Activated T-cell treated with anti-CD3 and anti-CD28 coated beads, Interleukin-2, amount 50 U/mL, for 48 hours (primary cell): Measurements from ENCODE around the gene TNFRSF6B.
"Not testable (repeated sequence)": the region's sequence is repeated elsewhere in the genome, so short reads cannot be mapped to it uniquely, and the experiment has no call there.

Experiments
- DNase-seq, 2 experiments: peaks; one replicate each; pipeline ENCODE4 v3.0.0-alpha.2; 2020

Gene TNFRSF6B

DNA sequence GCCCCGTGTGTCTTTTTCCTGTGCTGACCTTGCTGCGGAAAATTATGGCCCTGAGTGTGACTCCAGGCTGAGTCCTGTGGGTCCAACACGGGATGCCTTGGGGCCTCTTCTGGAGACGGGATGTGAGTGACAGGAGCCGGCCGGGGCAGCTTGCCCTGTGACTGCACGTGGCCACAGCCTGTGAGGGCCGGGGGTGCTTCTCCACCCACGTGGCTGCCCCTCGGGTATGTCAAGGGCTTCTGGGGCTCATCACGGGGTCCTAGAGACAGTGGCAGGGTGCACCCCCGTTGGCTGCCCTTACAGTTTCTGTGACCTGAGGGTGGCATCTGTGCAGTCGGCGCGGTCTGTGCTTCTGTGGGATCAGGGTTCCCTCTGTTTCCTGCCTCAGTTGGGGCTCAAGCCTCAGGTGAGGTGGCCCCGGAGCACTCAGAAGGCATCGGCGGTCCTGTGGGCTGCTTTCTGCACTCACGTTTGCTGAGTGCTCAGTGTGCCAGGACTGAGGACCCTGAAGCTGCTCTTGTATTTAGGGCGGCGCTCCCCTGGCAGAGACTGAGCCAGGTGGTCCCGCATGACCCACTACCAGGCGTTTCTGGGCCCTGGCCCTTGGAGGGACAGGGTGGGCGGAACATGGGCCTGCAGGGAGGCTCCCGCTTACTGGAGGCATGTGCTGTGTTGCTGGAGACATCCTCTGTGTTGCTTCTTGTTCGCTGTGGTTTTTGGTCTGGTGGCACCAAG, 33.0 kb upstream of the TNFRSF6B start:
- no peak for DNase-seq

DNA sequence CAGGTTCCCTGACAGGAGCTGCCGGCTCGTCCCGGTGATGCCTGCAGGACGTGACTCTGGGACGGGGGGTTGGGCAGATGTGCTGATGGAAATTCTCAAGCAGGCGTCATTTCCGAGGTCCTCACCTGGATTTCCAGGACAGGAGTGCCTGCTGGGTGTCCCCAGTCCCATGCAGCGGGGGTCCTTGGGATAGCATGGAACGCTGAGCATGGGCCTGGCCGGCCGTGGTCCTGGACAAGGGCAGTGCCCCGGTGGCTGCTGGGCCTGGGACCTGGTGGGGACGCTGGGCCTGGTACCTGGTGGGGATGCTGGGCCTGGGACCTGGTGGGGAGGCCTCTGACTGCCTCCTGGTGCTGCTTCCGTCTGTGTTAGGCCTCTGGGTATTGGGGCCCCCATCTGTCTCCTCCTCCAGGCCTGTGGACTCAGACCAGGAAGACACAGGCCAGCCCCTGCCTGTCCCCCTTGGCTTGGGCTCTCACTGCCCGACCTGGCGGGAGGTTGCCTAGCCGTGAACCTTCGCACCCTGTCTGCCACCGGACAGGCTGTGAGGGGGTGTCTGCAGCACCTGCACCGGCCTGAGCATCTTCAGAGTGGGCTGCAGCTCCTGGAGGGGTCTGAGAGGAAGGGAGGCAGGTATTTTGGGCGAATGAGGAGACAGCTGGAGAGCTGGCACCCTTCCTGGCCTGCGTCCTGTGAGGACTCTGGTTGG, 32.2 kb upstream of the TNFRSF6B start:
- no peak for DNase-seq

DNA sequence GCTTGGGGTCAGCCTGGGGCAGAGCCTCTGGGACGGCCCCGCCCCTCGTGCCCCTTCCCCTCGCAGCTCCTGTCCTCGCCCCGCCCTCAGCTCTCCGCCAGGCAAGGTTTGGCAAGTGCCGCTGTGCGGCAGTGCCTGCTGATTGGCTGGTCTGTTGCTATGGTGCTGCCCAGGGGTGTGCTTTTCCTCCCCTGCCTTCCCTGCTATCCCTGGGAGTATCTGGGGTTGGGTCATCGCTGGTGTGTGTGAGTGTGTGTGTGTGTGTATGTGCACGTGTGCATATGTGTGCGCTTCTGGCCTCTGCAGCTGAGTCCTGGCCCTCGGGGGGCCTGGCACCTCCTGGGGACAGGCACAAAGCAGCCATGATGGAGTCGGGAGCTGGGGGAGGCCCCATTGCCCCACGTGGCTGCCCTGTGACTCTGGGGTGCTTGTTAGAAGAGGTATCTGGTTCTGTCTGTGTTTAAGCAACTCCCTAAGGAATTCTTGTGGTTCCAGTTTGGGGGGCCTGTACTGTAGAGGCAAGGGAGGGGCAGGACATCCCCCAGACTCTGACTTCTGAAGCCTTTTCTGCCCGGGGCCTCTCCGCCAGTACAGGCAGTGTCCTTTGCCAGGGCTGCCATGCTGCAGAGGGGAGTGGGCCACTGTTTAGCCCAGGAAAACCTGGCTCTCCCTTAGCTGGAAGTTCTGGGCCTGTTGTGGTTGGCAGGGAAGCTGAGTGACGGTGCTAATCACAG, 31.4 kb upstream of the TNFRSF6B start:
- no peak for DNase-seq

DNA sequence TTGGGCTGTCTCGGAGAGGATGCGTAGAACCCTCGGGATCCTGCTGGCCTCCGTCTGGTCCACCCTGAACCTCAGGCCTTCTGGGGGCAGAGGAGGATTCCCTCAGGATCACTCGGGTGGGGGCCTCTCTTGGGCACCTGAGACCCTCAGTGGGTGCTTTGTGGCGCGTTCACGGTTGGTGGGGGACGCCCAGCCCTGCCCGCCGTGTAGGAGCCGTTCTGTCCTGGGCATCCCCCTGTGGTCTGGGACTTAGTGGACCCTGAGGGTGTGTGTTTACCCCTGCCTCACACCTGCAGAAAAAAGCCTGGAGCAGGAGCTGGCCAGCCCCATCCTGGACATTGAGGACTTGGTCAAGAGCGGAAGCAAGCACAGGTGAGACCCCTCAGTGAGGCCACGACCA, 30.7 kb upstream of the TNFRSF6B start:
- no peak for DNase-seq

DNA sequence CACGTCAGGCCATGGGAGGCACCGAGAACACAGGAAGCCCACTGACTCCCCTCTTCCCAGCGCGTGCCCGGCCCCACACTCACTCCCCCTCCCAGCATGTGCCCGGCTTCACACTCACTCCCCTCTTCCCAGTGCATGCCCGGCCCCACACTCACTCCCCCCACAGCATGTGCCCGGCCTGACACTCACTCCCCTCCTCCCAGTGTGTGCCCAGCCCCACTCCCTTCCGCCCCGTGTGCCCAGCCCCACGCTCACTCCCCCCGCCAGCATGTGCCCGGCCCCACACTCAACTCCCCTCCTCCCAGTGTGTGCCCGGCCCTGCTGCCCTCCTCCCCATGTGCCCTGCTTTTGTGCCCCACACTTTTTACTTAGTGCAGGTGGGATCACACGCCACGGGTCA, 28.6 kb upstream of the TNFRSF6B start:
- DNase-seq: no peak

DNA sequence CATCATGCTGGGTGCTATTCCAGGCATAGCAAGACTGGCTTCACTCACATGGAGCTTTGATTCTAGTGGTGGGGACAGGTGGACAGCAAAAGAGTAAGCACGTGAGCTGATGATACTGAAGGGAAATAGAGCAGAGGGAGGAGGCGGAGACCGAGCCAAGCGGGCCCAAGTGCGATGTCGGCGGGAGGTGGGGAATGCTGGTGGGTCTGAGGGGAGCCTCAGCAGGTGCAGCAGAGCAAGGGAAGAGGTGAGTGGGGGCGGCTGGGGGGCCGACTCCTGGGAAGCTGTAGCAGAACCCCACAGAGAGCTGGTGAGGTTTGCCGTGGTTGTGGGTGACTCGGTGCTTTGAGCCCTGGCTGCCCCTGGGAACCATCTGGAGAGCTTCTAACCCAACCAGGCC, 28.1 kb upstream of the TNFRSF6B start:
- no peak for DNase-seq

DNA sequence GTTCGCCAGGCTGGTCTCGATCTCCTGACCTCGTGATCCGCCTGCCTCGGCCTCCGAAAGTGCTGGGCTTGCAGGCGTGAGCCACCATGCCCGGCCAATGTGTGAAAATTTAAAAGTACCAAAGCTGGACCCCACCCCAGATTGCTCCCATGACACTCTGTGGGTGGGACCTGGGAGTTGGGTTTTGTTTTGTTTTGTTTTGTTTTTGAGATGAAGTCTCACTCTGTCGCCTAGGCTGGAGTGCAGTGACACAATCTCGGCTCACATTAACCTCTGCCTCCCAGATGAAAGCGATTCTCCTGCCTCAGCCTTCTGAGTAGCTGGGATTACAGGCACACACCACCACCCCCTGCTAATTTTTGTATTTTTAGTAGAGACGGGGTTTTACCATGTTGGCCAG, 24.8 kb upstream of the TNFRSF6B start:
- not testable (repeated sequence) for DNase-seq

DNA sequence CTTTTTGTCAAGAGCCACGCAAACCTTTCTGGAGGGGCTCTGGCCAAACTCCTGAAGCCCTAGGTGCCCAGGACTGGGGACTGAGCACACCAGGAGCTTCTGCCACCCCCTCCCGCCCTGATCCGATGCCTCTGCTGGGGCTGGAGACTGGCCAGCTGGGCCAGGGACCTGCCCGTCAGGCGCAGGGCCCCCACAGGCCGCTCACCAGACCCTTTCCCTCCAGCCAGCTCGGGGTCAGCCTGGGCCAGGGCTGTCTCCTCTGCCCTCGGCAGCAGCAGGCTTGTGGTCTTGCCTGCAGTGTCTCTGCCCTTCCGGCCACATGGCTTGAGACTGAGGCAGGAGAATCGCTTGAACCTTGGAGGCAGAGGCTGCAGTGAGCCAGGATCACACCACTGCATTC, 23.8 kb upstream of the TNFRSF6B start:
- no peak for DNase-seq

DNA sequence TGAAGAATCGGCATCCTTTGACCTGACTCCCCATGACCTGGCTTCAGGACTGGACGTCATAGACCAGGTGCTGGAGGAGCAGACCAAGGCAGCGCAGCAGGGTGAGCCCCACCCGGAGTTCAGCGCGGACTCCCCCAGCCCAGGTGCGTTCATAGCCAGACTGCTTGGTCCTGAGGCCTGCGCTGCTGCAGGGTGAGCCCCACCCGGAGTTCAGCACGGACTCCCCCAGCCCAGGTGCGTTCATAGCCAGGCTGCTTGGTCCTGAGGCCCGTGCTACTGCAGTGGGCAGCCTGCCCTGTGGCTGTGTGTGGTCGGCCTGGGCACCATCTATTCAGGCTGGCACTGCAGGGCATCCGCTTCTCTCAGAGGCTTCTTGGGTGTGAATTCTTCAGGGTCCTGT, 22.5 kb upstream of the TNFRSF6B start:
- DNase-seq: no peak

DNA sequence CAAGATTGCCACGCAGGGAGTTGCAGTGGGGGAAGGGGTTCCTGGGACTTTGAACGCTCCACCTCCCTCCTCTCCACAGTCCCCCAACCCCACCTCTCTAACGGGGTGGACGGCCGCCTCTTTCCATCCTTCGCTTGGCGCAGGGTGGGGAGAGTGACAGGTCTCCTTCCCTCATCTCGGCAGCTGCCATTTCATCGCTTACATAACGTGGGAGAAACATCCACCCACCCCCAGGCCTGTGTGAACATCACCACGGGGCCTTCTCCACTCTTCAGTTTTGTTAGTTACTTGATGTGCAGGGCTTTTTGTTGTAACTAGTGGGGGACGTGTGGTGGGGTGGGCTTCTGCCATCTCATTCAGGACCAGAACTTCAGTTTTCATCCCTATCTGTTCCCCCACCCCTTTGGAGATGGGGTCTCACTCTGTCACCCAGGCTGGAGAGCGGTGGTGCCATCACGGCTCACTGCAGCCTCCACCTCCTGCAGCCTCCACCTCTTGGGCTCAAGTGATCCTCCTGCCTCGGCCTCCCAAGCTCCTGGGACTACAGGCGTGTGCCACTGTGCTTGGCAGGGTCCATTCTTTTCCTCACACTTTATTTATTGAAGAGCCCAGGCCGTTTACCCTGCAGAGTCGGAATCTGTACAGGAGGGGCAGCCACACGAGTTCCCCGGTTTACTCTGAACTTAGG, 20.6 kb upstream of the TNFRSF6B start:
- DNase-seq: no peak

DNA sequence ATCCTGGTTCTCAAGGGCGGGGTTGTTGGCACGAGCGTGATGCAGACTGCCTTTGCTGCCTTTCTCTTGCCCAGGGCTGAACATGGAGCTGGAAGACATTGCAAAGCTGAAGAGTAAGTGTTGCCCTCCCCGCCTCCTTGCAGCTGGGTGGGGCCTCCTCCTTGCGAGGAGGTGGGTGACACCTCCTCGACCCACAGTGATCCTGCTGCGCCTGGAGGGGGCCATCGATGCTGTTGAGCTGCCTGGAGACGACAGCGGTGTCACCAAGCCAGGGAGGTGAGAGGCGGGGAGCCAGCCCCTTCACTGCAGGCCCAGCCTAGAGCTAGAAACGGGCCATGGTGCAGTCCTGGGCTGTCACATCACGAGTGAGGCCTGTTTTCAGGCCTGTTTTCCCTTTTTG, 18.4 kb upstream of the TNFRSF6B start:
- DNase-seq: no peak

DNA sequence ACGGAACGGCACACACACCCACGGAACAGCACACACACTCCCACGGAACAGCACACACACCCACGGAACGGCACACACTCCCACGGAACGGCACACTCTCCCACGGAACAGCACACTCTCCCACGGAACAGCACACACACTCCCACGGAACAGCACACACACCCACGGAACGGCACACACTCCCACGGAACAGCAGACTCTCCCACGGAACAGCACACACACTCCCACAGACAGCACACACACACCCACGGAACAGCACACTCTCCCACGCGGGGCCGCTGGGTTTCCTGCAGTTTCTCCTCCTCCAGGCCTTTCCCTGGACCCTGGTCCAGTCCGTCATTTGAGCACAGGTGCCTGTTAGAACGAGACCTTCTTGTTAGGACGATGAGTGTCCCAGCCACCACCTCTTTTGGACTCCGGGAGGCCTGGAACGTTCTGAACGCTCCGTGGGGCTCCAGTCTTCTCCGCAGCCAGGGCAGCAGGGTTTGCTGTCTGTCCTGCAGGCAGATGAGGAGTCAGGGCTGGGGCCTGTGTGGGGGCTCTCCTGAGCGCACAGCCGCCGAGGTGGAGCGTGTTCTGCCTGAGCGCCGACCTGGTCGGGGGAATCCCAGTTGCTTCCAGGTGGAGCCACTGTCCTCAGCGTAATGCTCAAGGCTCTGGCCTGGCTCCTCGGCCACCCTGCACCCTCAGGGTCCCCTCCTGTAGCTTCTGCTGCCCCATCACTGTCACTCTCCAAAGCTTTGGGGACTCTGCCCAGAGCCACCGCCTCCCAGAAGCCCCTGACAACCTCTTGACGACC, 17.6 kb upstream of the TNFRSF6B start:
- no peak for DNase-seq

DNA sequence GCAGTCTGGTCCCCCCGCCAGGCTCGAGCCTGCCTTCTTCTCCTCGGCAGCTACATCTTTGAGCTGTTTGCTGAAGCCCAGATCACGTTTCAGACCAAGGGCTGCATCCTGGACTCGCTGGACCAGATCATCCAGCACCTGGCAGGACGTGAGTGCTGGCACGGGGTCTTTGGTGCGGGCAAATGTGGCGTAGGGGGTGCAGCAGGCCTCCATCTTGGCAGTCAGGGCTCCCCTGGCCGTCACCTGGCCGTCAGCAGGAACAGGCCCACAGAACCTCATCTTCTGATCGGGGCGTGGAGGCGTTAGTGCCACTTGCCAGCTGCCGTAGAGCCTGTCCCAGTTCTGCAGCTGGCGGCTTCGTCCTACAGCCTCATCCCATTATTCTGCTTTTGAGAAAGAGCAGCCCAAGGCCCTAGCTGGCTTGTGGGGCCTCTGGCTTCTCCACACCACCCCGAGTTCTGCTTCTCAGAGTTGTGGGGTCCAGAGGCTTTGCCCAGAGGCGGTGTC, 16.6 kb upstream of the TNFRSF6B start:
- no peak for DNase-seq

DNA sequence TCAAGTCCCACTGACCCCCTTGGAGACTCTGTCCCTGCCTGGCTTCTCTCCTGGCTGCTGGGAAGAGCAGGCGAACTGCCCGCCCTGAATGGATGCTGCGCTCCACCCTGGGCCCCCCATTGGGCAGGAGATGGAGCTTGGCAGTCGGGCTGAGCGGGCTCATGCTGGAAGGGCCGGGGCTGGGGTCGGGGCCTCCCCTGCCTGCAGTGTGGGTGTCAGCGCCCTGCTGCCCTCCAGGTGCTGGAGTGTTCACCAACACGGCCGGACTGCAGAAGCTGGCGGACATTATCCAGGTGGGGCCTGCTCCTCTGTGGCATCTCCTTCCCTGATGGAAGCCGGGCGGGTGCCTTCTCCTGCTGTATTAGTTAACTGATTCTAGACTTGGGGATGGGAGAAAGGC, 16.0 kb upstream of the TNFRSF6B start:
- DNase-seq: no peak

DNA sequence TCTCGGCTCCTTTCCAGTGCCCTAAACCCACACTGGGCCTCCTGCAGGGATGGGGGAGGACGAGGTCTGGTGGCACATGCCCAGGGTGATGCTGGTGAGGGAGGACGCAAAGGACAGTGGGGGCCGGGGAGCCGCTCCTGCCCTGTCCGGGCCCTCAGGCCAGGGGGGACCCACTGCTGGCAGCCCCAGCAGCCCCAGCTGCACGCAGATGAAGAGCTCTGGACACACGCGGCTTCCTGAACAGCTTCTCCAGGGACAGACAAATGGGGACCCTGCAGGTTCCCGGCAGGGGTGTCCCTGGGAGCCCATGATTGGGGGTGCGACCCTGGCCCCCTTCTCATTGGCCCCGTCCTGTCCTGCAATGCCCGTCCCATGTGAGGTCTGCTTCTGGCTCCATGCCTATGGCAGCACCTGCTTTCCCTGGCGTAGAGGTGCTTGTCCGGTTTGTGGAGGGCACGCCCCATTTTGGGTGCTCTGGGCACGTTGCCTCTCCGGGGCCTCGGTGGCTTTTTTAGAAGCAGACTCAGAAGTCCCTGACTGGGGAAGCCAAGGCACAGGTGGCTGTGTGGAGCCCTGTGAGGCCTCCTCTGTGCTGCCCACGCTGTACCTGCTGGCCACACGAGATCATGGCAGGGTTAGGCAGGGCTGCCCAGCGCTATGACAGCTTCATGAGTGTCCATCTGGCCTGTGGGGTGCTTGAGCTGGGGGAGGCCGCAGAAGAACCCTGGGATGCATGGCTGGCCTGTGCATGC, 15.4 kb upstream of the TNFRSF6B start:
- DNase-seq: no peak

DNA sequence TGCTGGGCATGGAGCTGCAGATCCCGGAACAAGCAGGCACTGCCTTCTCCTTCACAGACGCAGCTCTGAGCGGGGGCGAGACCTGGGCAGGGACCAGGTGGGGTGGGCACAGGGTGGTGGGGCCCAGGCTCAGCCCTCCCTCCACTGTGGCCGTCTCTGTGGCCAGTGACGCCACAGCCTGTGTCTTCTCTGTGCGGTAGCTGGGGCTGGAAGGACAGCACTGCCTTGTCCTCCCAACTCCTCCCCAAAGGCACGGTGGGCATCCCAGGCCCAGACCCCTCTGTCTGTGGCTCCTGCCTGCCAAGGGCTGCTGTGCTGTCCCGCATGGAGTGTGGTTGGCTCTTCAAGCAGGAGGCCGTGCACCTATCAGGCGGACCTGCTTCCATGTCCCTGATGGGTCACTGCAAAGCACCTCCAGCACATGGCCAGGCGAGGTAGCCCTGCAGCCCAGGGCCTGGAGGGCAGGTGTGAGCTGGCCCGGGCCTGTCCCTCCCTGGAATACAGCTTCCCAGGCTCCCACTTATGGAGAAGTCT, 14.8 kb upstream of the TNFRSF6B start:
- DNase-seq: no peak

DNA sequence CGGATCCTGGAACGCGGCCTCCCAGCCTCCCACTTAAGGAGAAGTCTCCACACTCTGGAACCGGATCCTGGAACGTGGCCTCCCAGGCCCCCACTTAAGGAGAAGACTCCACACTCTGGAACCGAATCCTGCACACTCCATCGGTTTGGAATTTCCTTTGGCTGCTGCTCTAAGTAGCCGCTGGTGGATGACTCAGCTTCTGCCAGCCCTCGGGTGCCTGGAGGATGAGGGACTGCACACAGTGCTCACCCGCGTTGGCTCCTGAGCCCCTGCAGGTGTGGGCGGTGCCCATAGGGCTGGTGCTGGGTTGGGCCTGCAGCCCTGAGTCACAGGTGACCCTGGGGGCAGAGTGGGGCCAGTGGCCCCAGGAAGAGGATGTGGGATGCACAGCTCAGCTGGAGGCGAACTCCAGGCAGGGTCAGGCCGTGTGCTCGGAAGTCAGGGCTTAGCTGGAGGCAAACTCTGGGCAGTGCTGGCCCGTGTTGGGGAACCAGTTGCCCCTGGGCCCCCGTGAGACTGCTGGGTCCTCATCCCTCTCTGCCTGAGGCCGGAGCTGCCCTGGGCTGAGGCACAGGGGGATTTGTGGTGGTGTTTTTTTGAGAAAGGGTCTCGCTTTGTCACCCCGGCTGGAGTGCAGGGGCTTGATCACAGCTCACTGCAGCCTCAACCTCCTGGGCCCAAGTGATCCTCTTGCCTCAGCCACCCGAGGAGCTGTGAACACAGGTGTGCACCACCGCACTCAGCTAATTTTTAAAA, 13.9 kb upstream of the TNFRSF6B start:
- no peak for DNase-seq

DNA sequence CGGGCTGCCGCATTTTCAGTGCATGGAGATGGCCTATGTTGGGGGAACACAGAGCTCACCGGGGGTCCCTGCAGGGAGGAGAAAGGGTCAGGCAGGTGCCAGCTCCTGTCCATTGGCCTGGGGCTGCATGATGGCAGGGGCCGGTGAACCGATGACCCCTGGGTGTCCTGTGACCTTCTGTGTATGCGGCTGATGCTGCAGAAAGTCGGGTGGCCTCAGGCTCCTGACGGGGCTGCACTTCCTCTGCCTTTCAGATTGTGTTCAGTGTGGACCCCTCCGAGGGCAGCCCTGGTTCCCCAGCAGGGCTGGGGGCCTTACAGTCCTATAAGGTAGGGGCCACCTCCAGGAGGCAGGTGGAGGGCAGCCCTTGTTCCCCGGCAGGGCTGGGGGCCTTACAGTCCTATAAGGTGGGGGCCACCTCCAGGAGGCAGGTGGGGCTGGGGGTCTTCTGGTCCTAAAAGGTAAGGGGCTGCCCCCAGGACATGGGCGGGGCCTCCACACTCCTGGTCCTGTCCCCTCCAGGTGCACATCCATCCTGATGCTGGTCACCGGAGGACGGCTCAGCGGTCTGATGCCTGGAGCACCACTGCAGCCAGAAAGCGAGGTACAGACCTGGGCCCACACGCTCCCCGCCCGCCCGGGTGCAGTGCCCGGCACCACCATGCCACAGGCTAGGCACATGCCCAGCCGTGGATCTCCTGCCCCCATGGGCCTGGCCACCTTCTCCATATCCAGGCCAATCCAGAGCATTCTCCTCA, 11.0 kb upstream of the TNFRSF6B start:
- no peak for DNase-seq

DNA sequence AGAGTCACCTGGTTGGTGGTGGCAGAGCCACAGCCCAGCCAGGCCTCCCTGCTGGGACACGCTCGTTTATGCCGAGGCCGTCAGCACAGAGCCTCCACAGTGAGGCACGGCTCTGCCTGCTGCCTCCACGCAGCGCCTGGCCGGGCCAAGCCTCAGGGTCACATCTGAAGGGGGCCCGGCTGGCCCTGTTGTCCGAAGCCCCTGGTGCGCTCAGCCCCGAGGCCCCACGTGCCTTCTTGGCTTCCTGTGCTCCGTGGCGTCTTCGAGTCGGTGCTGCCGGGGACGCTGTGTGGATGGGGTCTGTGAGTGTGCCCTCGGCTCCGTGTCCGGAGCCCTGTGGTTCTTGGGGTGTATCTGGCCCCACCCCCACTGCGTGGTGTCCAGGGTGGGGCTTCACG, 10.4 kb upstream of the TNFRSF6B start:
- no peak for DNase-seq
